C4-2B (cell line): Measurements from ENCODE around the gene BTN3A1.

Source experiments
- ZFX ChIP-seq: fragments of 450-650 bp; IDR thresholded peaks from 2 replicates; pipeline ENCODE4 v1.6.1; 2017
- TF ChIP-seq, protein P1 (sequence below): fragments of 450-650 bp; conservative IDR thresholded peaks from 2 replicates; pipeline ENCODE4 v1.5.1; 2017; ENCODE audit warnings: mild to moderate bottlenecking

DNA sequence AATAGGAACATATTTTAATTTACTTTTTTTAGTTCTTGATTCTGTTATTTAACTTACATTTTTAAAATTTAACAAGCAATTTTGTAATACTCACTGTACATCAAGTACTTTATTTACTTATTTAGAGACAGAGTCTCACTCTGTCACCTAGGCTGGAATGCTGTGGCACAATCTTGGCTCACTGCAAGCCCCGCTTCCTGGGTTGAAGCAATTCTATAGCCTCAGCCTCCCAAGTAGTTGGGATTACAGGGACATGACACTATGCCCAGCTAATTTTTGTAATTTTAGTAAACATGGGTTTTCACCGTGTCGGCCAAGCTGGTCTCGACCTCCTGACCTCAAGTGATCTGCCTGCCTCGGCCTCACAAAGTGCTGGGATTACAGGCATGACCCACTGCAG is 45.2 kb downstream of the BTN3A1 start:
- TF ChIP-seq, protein P1, sequence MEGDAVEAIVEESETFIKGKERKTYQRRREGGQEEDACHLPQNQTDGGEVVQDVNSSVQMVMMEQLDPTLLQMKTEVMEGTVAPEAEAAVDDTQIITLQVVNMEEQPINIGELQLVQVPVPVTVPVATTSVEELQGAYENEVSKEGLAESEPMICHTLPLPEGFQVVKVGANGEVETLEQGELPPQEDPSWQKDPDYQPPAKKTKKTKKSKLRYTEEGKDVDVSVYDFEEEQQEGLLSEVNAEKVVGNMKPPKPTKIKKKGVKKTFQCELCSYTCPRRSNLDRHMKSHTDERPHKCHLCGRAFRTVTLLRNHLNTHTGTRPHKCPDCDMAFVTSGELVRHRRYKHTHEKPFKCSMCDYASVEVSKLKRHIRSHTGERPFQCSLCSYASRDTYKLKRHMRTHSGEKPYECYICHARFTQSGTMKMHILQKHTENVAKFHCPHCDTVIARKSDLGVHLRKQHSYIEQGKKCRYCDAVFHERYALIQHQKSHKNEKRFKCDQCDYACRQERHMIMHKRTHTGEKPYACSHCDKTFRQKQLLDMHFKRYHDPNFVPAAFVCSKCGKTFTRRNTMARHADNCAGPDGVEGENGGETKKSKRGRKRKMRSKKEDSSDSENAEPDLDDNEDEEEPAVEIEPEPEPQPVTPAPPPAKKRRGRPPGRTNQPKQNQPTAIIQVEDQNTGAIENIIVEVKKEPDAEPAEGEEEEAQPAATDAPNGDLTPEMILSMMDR, result no peak
- no peak for TF ChIP-seq ZFX
